Subcutaneous preadipocyte (primary cell): ENCODE results near the gene HSD17B3. TPM values are rescaled to one million over a fixed set of nuclear protein-coding genes. Genes with fewer than 3 reads are reported as not detected.

ENCODE experiments used
- small RNA-seq: library from RNA; depleted of rRNA; stranded (forward); fragments of <200 nt; gene quantifications from one replicate; pipeline ENCODE3, GENCODE V24; 2012
- total RNA-seq: library from RNA; depleted of rRNA; stranded (reverse); fragments of >200 nt; gene quantifications from 2 replicates; pipeline ENCODE4 v1.2.3, GENCODE V29; 2012

The HSD17B3 gene
- total RNA-seq = not detected in 2 replicates

GRCh38 chr9:96302021-96302420 lies at the start of gene HSD17B3:
HSD17B3 (minus strand) TSS chr9:96302176; CDS start chr9:96302104, 72 bp downstream.

Small RNA genes lying within 50 kb of the gene (small RNA-seq; reads per million reads assigned to genes)
- not detected for gene RNU6-1160P

Other genes with a start within 250 kb of the HSD17B3 start
- gene SLC35D2, start 81.5 kb upstream of the HSD17B3 start, total RNA-seq = 15.2 and 16.9 TPM in 2 replicates
- 5.5 and 14.9 TPM in 2 replicates for gene ZNF367, start 116.2 kb upstream of the HSD17B3 start, total RNA-seq
- gene HABP4, start 148.0 kb upstream of the HSD17B3 start, total RNA-seq = 14.1 and 16.5 TPM in 2 replicates